ENCODE results near the gene GSS.

GSS gene

DNA sequence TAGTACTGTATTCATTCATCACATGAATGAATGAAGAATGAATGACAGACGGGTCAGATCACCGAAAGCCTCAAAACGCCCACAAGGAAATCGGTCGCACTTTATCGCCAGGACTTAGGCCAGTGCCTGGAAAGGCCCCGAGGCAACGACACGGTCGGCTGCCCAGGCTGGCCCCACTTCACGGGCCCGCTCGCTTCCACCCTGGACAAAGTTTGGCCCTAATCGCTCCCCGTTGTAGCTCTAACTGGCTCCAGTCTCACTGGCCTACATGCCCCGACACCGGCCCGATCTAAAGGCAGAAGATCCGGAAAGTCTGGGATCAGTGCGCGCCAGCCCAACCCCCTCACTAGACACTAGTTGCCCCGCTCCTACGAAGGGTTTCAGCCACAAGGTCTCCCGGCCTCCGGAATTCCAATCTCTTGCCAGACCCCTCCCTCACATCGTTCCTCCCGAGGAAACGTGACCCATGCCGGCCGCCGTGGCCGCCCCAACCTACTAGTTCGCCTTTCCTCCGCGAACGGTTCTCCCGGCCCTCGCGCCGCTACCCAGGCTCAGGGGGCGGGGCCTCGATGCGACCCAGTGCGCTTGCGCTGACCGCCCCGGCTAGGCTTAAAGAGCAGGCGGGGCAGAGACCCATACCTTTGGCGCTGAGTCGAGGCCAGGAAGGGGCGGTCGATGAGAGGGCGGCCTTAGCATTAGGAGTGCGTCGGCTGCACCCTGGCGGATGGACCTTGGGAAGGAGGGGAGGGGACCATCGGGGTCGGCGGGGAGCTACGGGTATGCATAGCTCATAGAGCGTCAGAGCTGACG lies at the start of gene GSS, which contains the start of gene MYH7B:
Gene GSS (minus strand): TSS at position 576 of the 810 bp plus-strand sequence. CDS start 3,954 bp downstream, outside the sequence.
Gene MYH7B (plus strand): TSS at position 638 of the 810 bp plus-strand sequence. CDS start 22,138 bp downstream, outside the sequence.
- peak within 1 kb of the TSS; percentile 83 for H3K4me3 ChIP-seq (ENCODE audit: low read depth, low read length)

- no peak overlapping the region for H3K4me3 ChIP-seq (ENCODE audit: low read depth, low read length)
These were observed 49.3 kb upstream of the GSS start for GRCh38 chr20:35004749-35005462.

GRCh38 chr20:35004051-35004725 lies 48.6 kb upstream of the GSS start:
- no peak overlapping the region for H3K4me3 ChIP-seq (ENCODE audit: low read depth, low read length)

GRCh38 chr20:35003211-35004031 lies 47.8 kb upstream of the GSS start:
- H3K4me3 ChIP-seq (ENCODE audit: low read depth, low read length): no peak overlapping the region

DNA sequence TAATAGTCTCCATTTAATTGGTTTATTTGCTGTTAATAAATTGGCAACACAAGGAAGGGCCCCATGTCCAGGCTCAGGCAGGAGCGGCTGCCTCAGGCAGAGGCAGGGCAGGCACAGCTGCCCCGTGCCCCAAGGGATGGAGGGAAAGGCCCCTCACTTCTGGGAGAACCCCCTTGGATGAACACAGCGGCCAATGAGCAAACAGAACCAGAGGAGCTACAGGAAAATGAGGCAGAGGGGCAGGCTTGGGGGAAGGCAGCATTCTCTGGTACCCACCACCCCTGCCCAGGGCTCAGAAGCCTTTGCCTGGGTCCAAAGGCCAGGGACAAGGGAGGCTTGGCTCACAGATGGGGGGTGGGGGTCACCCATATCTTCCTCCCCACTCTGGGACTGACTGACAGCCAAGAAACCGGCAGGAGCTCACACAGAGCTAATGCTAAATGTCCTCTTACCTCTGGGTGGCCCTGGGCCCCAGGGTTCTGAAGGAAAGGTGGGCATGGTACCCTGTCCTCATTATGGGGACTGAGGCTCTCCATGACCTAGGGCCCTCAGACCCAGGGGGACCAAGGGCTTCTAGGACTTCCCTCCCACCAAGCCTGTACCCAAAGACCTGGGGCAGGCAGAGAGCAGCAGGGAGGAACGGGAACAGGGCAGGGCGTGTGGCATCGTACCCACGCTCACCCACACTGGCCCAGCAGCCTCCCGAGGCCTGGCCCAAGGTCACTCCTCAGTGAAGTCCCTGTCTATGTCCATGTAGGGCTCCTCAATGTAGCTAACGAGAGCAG lies 47.0 kb upstream of the GSS start:
- H3K4me3 ChIP-seq (ENCODE audit: low read depth, low read length): no peak overlapping the region

- H3K4me3 ChIP-seq (ENCODE audit: low read depth, low read length): no peak overlapping the region
These were observed 46.2 kb upstream of the GSS start for GRCh38 chr20:35001596-35002362.

DNA sequence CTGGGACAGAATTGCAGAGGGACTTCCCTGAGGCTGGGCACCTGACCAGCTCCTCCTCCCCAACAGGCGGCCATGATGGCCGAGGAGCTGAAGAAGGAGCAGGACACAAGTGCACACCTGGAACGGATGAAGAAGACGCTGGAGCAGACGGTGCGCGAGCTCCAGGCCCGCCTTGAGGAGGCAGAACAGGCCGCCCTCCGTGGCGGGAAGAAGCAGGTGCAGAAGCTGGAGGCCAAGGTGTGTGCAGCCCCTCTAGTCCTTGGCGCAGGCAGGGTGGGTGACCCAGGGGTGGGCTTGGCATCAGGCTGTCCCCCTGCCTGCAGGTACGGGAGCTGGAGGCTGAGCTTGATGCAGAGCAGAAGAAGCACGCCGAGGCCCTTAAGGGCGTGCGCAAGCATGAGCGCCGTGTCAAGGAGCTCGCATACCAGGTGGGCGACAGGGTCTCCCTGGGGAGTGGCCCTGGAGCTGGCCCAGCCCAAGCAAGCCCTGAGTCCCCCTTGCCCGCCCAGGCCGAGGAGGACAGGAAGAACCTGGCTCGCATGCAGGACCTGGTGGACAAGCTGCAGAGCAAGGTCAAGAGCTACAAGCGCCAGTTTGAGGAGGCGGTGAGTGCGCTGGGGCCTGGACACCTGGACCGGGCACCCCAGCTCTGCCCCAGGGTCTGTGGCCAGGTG lies 45.5 kb upstream of the GSS start:
- no peak overlapping the region for H3K4me3 ChIP-seq (ENCODE audit: low read depth, low read length)

DNA sequence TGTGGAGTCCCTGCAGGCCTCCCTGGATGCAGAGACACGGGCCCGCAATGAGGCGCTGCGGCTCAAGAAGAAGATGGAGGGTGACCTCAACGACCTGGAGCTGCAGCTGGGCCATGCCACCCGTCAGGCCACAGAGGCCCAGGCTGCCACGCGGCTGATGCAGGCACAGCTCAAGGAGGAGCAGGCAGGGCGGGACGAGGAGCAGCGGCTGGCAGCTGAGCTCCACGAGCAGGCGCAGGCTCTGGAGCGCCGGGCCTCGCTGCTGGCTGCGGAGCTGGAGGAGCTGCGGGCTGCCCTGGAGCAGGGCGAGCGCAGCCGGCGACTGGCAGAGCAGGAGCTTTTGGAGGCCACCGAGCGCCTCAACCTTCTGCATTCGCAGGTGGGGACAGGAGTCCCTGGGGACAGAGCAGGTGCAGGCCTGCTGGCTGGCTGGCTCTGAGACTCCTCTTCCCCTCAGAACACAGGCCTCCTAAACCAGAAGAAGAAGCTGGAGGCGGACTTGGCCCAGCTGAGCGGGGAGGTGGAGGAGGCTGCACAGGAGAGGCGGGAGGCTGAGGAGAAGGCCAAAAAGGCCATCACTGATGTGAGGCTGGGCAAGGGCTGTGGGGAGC lies 44.8 kb upstream of the GSS start:
- no peak overlapping the region for H3K4me3 ChIP-seq (ENCODE audit: low read depth, low read length)

DNA sequence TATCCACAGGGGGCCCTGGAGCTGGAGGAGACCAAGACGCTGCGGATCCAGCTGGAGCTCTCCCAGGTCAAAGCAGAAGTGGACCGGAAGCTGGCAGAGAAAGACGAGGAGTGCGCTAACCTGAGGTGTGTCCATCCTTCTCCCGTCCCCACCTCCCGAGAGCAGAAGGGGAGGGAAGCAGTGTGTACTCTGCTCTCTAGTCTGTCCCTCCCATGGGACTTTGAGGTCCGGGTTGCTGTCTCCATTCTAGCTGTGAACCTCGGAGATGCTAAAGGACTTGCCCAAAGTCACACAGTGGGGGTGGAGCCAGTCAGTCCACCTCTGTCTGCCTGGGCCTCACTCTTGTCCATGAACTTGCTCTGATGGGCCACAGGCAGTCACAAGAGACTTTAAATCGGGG lies 44.2 kb upstream of the GSS start:
- no peak overlapping the region for H3K4me3 ChIP-seq (ENCODE audit: low read depth, low read length)

DNA sequence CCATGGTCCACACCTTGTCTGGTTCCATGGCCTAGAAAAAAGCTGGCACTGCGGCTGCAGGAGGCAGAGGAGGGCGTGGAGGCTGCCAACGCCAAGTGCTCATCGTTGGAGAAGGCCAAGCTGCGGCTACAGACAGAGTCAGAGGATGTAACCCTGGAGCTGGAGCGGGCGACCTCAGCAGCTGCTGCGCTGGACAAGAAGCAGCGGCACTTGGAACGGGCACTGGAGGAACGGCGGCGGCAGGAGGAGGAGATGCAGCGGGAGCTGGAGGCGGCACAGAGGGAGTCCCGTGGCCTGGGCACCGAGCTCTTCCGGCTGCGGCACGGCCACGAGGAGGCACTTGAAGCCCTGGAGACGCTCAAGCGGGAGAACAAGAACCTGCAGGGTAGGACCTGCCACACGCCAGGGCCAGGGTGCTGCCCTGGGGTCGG lies 43.4 kb upstream of the GSS start:
- H3K4me3 ChIP-seq (ENCODE audit: low read depth, low read length): no peak overlapping the region

- no peak overlapping the region for H3K4me3 ChIP-seq (ENCODE audit: low read depth, low read length)
These were observed 42.8 kb upstream of the GSS start for GRCh38 chr20:34998331-34998950.

DNA sequence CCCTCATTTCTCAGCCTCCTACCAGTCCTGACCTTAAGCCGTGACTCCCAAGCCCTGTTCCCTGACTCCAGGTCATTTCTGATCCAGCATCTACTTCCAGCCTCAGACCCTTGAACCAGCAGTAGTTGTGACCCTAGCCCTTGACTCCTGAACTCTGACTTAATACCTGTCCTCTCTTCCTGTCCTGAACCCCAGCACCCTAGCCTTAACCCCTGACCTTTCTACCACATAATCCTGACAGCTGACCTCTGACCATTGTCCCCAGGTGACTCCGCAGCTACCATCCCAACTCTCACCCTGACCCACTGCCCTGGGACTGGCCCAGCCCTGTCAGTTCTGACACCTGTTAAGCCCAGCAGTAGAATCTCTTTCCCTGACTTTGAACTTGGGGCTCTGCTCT lies 42.2 kb upstream of the GSS start:
- H3K4me3 ChIP-seq (ENCODE audit: low read depth, low read length): no peak overlapping the region

GRCh38 chr20:34997131-34997561 lies 41.5 kb upstream of the GSS start:
- H3K4me3 ChIP-seq (ENCODE audit: low read depth, low read length): no peak overlapping the region

- H3K4me3 ChIP-seq (ENCODE audit: low read depth, low read length): no peak overlapping the region
These were observed 40.8 kb upstream of the GSS start for GRCh38 chr20:34996243-34997028.

GRCh38 chr20:34995696-34996095 lies 40.1 kb upstream of the GSS start:
- no peak overlapping the region for H3K4me3 ChIP-seq (ENCODE audit: low read depth, low read length)

- no peak overlapping the region for H3K4me3 ChIP-seq (ENCODE audit: low read depth, low read length)
These were observed 39.6 kb upstream of the GSS start for GRCh38 chr20:34995192-34995591.

Data from iPS-11a (cell line).